Mucosa of stomach (tissue), 1 donor: ENCODE data around the gene SHLD2.
"Not testable (repeated sequence)": the region's sequence is repeated elsewhere in the genome, so short reads cannot be mapped to it uniquely, and the experiment has no call there.

Experiments used
- H3K27me3 ChIP-seq: one replicate; pipeline ENCODE4 v1.7.0; 2013; ENCODE audit warnings: mild to moderate bottlenecking, low read length; ENCODE audit not compliant: control insufficient read depth, insufficient read depth
- H3K36me3 ChIP-seq: one replicate; pipeline ENCODE4 v1.7.0; 2013; ENCODE audit warnings: low read length; ENCODE audit not compliant: control insufficient read depth, insufficient read depth
- H3K4me1 ChIP-seq: one replicate; pipeline ENCODE4 v1.7.0; 2013; ENCODE audit warnings: mild to moderate bottlenecking, low read length; ENCODE audit not compliant: control insufficient read depth, insufficient read depth
- H3K4me3 ChIP-seq: one replicate; pipeline ENCODE4 v1.7.0; 2013; ENCODE audit warnings: low read length
- H3K9ac ChIP-seq: one replicate; pipeline ENCODE4 v1.7.0; 2013; ENCODE audit warnings: mild to moderate bottlenecking, low read length, moderate library complexity
- H3K9me3 ChIP-seq: one replicate; pipeline ENCODE4 v1.7.0; 2013; ENCODE audit warnings: mild to moderate bottlenecking, low read length, moderate library complexity; ENCODE audit not compliant: control insufficient read depth
- donor health status: Pancreatic carcinoma.

SHLD2 gene

DNA sequence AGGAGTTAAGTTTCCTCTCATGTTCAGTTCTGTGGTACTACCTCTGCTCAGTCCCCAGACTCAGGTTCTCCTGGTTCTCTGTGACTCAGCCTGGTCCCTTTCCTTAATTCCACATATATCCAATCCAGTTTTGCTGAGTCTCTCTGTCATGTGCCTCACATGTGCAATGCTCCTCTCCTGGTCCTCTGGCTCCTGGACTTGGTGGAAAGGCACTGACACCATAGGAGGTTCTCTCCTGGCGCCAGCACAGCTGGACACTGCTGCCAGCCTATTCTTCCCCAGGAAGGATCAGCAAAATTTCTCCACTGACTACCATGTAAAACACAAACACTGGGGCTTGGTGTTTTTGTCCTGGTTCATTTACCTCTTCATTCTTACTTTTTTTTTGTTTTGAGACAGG lies 28.1 kb upstream of the SHLD2 start:
- no peak overlapping the region for H3K4me3 ChIP-seq
- H3K9ac ChIP-seq = no peak overlapping the region
- no peaks in the 10 kb centered on the region for H3K27me3 ChIP-seq
- peaks cover 3% of the 10 kb centered on the region for H3K36me3 ChIP-seq
- H3K4me1 ChIP-seq = no peaks in the 10 kb centered on the region
- H3K9me3 ChIP-seq = no peaks in the 10 kb centered on the region

DNA sequence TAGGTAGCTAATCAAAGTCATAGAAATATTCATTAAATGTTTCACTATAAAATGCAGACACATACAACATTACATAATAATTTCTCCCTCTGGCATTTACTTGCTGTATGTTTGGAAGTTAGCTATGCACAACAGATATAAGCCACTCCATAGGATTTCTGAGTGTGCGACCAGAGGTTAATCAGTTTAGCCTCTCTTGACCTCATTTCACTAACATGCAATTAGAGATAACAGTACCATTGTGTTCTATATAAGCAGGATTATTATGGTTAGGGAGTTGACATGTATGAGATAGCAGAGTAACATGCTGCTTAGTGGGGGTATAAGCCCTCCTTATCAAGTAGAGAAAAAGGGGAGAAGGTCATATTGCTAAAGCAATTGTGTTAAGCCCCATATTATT lies 26.7 kb upstream of the SHLD2 start:
- H3K36me3 ChIP-seq = peaks cover 3% of the 10 kb centered on the region
- H3K9me3 ChIP-seq = no peaks in the 10 kb centered on the region
- no peaks in the 10 kb centered on the region for H3K4me1 ChIP-seq
- no peak overlapping the region for H3K9ac ChIP-seq
- no peak overlapping the region for H3K4me3 ChIP-seq
- no peaks in the 10 kb centered on the region for H3K27me3 ChIP-seq

DNA sequence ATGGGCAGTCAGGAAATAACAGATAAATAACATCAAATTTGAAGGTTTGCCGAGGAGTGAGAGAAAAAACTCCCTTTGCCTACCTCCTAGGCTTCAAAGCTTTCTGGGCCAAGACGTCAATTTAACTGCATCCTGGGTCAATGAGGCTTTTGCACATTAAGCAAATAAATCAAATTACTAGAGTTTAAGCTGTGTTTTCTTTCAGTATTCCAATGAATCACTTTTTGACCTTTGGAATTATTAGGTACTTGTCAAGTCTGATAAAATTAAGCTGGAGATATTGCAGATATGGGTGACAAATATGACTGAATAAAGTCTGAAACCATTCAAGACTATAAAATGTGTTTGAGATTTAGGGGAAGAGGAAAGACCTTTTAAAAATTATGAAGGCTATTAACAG lies 22.6 kb upstream of the SHLD2 start:
- H3K4me3 ChIP-seq = no peak overlapping the region
- no peaks in the 10 kb centered on the region for H3K27me3 ChIP-seq
- no peak overlapping the region for H3K9ac ChIP-seq
- no peaks in the 10 kb centered on the region for H3K9me3 ChIP-seq
- no peaks in the 10 kb centered on the region for H3K4me1 ChIP-seq
- H3K36me3 ChIP-seq = no peaks in the 10 kb centered on the region

DNA sequence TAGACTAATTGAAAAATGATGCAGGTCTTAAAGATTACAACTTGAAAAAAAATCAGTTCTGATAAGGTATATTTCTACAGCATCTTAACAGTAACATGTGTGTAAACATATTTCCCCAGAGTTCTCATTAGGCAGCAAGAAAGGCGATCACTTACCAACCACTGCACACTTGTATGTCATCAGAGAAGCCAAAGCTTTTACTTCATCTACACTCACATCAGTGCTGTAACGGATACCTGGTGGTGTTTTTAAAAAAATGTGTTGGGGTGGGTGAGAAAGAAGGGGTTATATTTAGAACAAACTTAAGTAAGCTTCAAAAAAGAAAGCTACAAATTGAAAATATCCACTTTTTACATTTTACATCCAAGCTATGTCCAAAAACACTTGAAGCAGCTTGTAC lies 18.6 kb upstream of the SHLD2 start:
- H3K4me3 ChIP-seq, H3K9ac ChIP-seq, H3K4me1 ChIP-seq, H3K9me3 ChIP-seq, H3K36me3 ChIP-seq, H3K27me3 ChIP-seq: not testable (repeated sequence)

DNA sequence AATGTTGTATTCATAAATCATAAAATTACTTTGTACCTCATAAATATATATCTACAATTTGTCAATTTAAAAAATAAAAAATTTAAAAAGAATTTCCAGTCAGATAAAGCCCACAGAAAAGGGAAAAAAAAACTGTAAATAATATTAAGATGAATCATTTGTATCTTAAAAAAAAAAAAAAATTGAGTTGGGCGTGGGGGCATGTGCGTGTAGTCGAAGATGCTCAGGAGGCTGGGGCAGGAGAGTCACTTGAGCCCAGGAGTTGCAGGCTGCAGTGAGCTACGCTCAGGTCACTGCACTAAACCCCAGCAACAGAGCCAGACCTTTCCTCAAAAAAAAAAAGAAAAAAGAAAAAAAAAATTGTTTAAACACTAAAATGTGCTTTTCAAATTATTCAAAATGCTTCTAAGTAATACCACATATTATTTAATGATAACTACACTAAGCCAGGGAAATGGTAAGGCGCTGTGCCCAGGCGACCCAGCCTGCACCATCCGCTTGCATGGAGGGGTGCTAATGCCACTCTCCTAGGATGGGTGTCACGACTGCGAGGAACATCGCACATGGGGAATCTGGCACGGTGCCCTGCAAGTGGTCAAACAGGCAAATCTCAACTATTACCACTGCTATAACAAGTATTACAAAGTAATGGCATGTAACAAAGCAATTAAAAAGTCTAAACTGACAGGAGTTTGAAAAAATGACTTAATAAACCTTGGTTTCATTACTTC lies 15.7 kb upstream of the SHLD2 start:
- Histone ChIP-seq H3K9ac (no peak overlapping the region), H3K9me3 (no peaks in the 10 kb centered on the region), H3K4me1 (peaks cover 18% of the 10 kb centered on the region), H3K27me3 (no peaks in the 10 kb centered on the region), H3K36me3 (no peaks in the 10 kb centered on the region), H3K4me3 (no peak overlapping the region)

DNA sequence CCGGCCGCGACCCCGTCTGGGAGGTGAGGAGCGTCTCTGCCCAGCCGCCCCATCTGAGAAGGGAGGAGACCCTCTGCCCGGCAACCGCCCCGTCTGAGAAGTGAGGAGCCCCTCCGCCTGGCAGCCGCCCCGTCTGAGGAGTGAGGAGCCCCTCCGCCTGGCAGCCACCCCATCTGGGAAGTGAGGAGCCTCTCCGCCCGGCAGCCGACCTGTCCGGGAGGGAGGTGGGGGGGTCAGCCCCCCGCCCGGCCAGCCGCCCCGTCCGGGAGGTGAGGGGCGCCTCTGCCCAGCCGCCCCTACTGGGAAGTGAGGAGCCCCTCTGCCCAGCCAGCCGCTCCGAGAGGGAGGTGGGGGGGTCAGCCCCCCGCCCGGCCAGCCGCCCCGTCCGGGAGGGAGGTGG lies 14.4 kb upstream of the SHLD2 start:
- not testable (repeated sequence) for H3K27me3 ChIP-seq, H3K4me3 ChIP-seq, H3K36me3 ChIP-seq, H3K9me3 ChIP-seq, H3K9ac ChIP-seq
- H3K4me1 ChIP-seq = peaks cover 25% of the 10 kb centered on the region

DNA sequence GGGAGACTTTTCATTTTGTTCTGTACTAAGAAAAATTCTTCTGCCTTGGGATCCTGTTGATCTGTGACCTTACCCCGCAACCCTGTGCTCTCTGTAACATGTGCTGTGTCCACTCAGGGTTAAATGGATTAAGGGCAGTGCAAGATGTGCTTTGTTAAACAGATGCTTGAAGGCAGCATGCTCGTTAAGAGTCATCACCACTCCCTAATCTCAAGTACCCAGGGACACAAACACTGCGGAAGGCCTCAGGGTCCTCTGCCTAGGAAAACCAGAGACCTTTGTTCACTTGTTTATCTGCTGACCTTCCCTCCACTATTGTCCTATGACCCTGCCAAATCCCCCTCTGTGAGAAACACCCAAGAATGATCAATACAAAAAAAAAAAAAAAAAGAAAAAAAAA lies 13.4 kb upstream of the SHLD2 start:
- not testable (repeated sequence) for H3K36me3 ChIP-seq

DNA sequence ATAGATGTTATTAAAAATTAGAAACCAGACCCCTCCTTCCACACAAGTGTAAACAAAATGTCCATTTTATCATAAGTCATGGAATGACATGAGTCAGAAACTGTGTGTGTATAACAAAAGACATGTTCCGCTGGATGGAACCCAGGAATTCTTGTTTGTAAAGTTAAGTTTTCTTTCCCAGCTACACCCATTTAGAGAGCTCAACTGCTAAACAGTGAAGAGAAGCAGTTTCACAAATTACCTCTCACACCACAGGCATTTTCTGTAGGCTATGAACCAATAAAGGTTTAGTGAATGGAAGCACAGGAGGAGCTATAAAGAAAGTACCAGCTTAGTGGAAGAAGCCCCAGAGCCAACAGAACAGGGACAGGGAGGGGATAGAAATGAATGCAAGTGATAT lies 12.8 kb upstream of the SHLD2 start:
- not testable (repeated sequence) for H3K4me3 ChIP-seq, H3K27me3 ChIP-seq, H3K9ac ChIP-seq, H3K36me3 ChIP-seq, H3K9me3 ChIP-seq
- peaks cover 25% of the 10 kb centered on the region for H3K4me1 ChIP-seq

More for the DNA sequence above, 13.4 kb upstream of the SHLD2 start:
- not testable (repeated sequence) for H3K9me3 ChIP-seq, H3K4me3 ChIP-seq, H3K9ac ChIP-seq, H3K27me3 ChIP-seq
- H3K4me1 ChIP-seq = peaks cover 25% of the 10 kb centered on the region

DNA sequence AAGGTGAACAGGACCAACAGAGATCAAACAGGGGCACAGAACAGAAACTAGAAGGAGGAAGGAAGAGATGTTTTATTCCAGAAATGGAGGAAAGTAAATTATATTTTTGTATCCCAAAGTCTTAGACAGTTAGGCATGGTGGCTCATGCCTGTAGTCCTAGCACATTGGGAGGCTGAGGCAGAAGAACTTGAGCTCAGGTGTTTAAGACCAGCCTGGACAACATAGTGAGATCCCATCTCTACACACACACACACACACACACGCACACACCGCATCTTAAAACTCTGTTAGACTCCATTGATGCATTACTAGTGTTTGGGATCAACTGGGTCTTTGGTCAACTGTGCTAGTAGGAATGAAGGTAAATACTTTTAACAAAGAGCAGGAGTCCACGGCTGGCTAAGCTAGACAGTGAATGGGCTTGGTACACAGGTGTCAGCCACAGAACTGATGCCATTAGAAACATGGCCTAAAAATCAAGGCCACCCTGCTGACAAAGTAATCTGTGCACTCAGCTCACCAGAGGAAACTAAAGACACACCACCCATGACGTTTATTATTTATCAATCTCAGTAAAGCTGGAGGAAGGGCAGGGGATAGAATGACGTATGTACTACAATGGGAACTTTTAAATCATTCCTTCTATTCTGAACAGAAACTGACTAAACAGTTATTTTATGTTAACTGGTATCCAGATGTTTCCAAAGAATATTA lies 11.3 kb upstream of the SHLD2 start:
- H3K4me1 ChIP-seq = peaks cover 25% of the 10 kb centered on the region
- H3K9ac ChIP-seq, H3K27me3 ChIP-seq, H3K36me3 ChIP-seq, H3K4me3 ChIP-seq, H3K9me3 ChIP-seq: not testable (repeated sequence)

DNA sequence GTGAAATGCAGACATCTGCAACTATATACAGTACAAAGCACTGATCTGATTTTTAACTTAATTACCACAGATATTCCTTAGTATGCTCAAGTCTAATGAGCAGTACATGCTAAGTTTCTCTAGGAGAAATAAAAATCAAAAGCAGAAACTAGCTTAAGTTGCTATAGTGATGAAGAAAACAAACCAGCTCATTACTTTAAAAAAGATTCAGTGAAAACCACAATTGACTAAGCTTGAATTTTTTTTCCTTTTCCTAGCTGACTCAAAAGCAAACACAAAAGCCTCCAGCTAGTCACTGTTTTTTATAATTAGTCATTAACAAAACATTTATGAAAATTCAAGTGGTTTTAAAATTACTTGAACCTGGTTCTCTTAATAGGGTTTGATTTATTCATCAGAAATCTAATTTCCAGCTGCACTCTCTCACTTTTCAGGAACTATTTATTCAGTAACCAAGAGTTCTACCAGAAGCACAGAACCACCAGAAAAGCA lies 10.7 kb upstream of the SHLD2 start:
- Histone ChIP-seq H3K9ac (peak overlapping the region; percentile 3), H3K4me1 (peaks cover 25% of the 10 kb centered on the region)
- H3K36me3 ChIP-seq, H3K4me3 ChIP-seq, H3K27me3 ChIP-seq, H3K9me3 ChIP-seq: not testable (repeated sequence)

DNA sequence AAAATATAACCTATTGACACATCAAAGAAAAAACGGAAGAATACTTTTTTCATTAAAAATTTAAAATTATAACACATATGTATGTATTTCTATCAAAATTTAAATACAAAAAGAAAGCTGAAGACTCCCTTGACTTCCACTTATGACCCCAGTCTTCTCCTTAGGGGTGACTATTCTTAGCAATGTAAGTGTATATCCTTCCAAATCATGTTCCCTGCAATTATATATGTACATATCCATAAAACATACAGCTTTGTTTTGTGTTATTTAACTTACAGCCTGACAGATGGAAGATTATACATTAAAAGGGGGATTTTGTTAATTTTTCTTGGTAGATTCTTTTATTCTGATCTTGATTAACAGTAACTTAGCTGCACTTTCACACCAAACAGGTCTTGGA lies 9.5 kb upstream of the SHLD2 start:
- Histone ChIP-seq H3K36me3 (no peaks in the 10 kb centered on the region), H3K9me3 (no peaks in the 10 kb centered on the region), H3K9ac (no peak overlapping the region), H3K4me3 (no peak overlapping the region), H3K4me1 (peaks cover 26% of the 10 kb centered on the region), H3K27me3 (no peaks in the 10 kb centered on the region)

DNA sequence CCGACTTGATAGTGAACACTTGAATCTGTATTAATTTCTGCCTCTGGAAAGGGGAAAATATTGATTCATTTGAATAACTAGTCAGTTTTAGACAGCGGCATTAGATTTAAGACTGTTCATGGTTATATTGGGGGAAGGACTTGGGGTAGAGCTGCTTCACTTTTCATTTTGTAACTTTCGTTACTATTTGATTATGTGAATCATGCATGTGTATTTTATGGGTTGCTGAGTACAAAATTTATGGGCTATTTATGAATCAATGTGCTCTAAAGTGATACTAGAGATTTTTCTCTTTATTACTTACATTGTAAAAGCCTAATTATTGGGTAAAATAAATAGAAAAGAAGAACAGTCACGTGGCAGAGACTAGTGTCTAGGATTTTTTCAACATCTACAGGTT lies 5.3 kb upstream of the SHLD2 start:
- Histone ChIP-seq H3K36me3 (no peaks in the 10 kb centered on the region), H3K4me3 (no peak overlapping the region), H3K4me1 (peaks cover 16% of the 10 kb centered on the region), H3K9ac (no peak overlapping the region), H3K27me3 (no peaks in the 10 kb centered on the region), H3K9me3 (no peaks in the 10 kb centered on the region)
